Measurements from ENCODE around the gene AUH. TPM values are rescaled to one million over a fixed set of nuclear protein-coding genes. Genes with fewer than 3 reads are reported as not detected.
"Not testable (repeated sequence)": the region's sequence is repeated elsewhere in the genome, so short reads cannot be mapped to it uniquely, and the experiment has no call there.

AUH gene
- 10 to 100 TPM; 30.4 to 36.0 TPM for total RNA-seq
- long read RNA-seq, transcript AUH-202 (10 exons, 1,577 nt), result major isoform, 28 of 37 reads
- long read RNA-seq, partial matches to known transcripts, result 1 of 37 reads
- long read RNA-seq, other reads (novel, unspliced or antisense), result 7 of 37 reads

GRCh38 chr9:91361291-91362050, at the start of gene AUH:
AUH (minus strand) TSS chr9:91361918; CDS start chr9:91361889, 29 bp downstream.
- intact Hi-C loops (cut with DNase I, micrococcal nuclease), result loop anchor here in 1 of 2 donors (5.0 kb wide), 1 partner anchor 51 kb away; no protein-coding TSS in a partner anchor
- ATAC-seq, result peak; percentile 97
- DNase-seq, result peak; percentile 81 to 91

- ATAC-seq (no peak), DNase-seq (no peak)
- intact Hi-C loops (cut with DNase I, micrococcal nuclease), result loop anchor here in 1 of 2 donors (5.0 kb wide), 1 partner anchor 49 kb away; the partner anchor contains the start of gene AUH
These were observed 49.5 kb upstream of the AUH start for GRCh38 chr9:91411096-91411771.

GRCh38 chr9:91410161-91410560, 48.4 kb upstream of the AUH start:
- intact Hi-C loops (cut with DNase I, micrococcal nuclease), result loop anchor here in 1 of 2 donors (5.0 kb wide), 1 partner anchor 48 kb away; the partner anchor contains the start of gene AUH
- no peak for ATAC-seq

GRCh38 chr9:91408475-91408874, 46.8 kb upstream of the AUH start:
- intact Hi-C loops (cut with DNase I, micrococcal nuclease), result no loop called here
- ATAC-seq, result no peak
- no peak for DNase-seq

More at GRCh38 chr9:91410161-91410560, 48.4 kb upstream of the AUH start:
- no peak for DNase-seq

GRCh38 chr9:91407580-91408318, 46.0 kb upstream of the AUH start:
- DNase-seq (no peak), ATAC-seq (no peak)
- intact Hi-C loops (cut with DNase I, micrococcal nuclease), result no loop called here

- intact Hi-C loops (cut with DNase I, micrococcal nuclease), result no loop called here
- no peak for DNase-seq
- ATAC-seq, result no peak
These were observed 43.8 kb upstream of the AUH start for GRCh38 chr9:91405343-91406077.

- intact Hi-C loops (cut with DNase I, micrococcal nuclease), result no loop called here
- no peak for ATAC-seq
- no peak for DNase-seq
These were observed 42.2 kb upstream of the AUH start for GRCh38 chr9:91403665-91404543.

- intact Hi-C loops (cut with DNase I, micrococcal nuclease), result no loop called here
- DNase-seq (no peak), ATAC-seq (no peak)
These were observed 37.2 kb upstream of the AUH start for GRCh38 chr9:91398926-91399325.

GRCh38 chr9:91395553-91396471, 34.1 kb upstream of the AUH start:
- intact Hi-C loops (cut with DNase I, micrococcal nuclease), result no loop called here
- DNase-seq (no peak), ATAC-seq (no peak)

- ATAC-seq (no peak), DNase-seq (no peak)
- intact Hi-C loops (cut with DNase I, micrococcal nuclease), result no loop called here
These were observed 33.4 kb upstream of the AUH start for GRCh38 chr9:91395106-91395552.

- intact Hi-C loops (cut with DNase I, micrococcal nuclease), result no loop called here
- DNase-seq (no peak), ATAC-seq (no peak)
These were observed 32.1 kb upstream of the AUH start for GRCh38 chr9:91393826-91394225.

GRCh38 chr9:91392435-91392834, 30.7 kb upstream of the AUH start:
- intact Hi-C loops (cut with DNase I, micrococcal nuclease), result no loop called here
- DNase-seq (no peak), ATAC-seq (no peak)

GRCh38 chr9:91391818-91392217, 30.1 kb upstream of the AUH start:
- DNase-seq, result no peak

GRCh38 chr9:91391412-91391811, 29.7 kb upstream of the AUH start:
- intact Hi-C loops (cut with DNase I, micrococcal nuclease), result no loop called here
- ATAC-seq (no peak), DNase-seq (no peak)

More at GRCh38 chr9:91391818-91392217, 30.1 kb upstream of the AUH start:
- peak; percentile 55 for ATAC-seq
- intact Hi-C loops (cut with DNase I, micrococcal nuclease), result no loop called here

- ATAC-seq; DNase-seq; intact Hi-C loops (cut with DNase I, micrococcal nuclease): not testable (repeated sequence)
These were observed 28.0 kb upstream of the AUH start for GRCh38 chr9:91389686-91390085.

GRCh38 chr9:91386765-91387164, 25.0 kb upstream of the AUH start:
- ATAC-seq, result peak; percentile 34
- no peak for DNase-seq
- intact Hi-C loops (cut with DNase I, micrococcal nuclease), result no loop called here
